OCI-LY3 (cell line): Measurements from ENCODE around the gene RBMS3.

ENCODE experiments used
- H2AFZ ChIP-seq: fragments of 200-600, 300-600 bp; shearing (Covaris generic); 2 replicates; pipeline ENCODE4 v1.6.0; 2014; ENCODE audit warnings: antibody characterized with exemption, low read depth, low read length
- H3K27ac ChIP-seq: fragments of 200-600, 300-600 bp; sonication (generic); 2 replicates; pipeline ENCODE4 v1.5.1; 2014; ENCODE audit warnings: mild to moderate bottlenecking, low read length, moderate library complexity, mixed read lengths
- H3K27me3 ChIP-seq: fragments of 200-600, 300-600 bp; sonication (generic); 2 replicates; pipeline ENCODE4 v1.6.1; 2014; ENCODE audit warnings: low read depth, low read length, mixed read lengths
- H3K36me3 ChIP-seq: fragments of 200-600, 300-600 bp; sonication (generic); replicated peaks from 2 replicates; pipeline ENCODE3; 2014; ENCODE audit warnings: low read depth, low read length, mixed read lengths
- H3K4me1 ChIP-seq: fragments of 300-600, 200-600 bp; sonication (generic); 2 replicates; pipeline ENCODE4 v1.6.1; 2014; ENCODE audit warnings: low read length, mixed read lengths
- H3K4me2 ChIP-seq: fragments of 200-600, 300-600 bp; sonication (generic); 2 replicates; pipeline ENCODE4 v1.6.1; 2014; ENCODE audit warnings: low read length, mixed read lengths
- H3K4me3 ChIP-seq: fragments of 300-600, 200-600 bp; sonication (generic); 2 replicates; pipeline ENCODE4 v1.5.1; 2014; ENCODE audit warnings: antibody characterized with exemption, mild to moderate bottlenecking, low read length, moderate library complexity
- H3K79me2 ChIP-seq: fragments of 300-600, 200-600 bp; shearing (Covaris generic); 2 replicates; pipeline ENCODE4 v1.6.1; 2014; ENCODE audit warnings: mild to moderate bottlenecking, low read length, mixed read lengths
- H3K9ac ChIP-seq: fragments of 300-600, 200-600 bp; shearing (Covaris generic); 2 replicates; pipeline ENCODE4 v1.6.0; 2014; ENCODE audit warnings: mild to moderate bottlenecking, low read length, moderate library complexity
- H3K9me3 ChIP-seq: fragments of 200-600, 300-600 bp; shearing (Covaris generic); 2 replicates; pipeline ENCODE4 v1.6.1; 2014; ENCODE audit warnings: low read length, mixed read lengths; ENCODE audit not compliant: insufficient read depth
- H4K20me1 ChIP-seq: fragments of 200-600, 300-600 bp; sonication (generic); 2 replicates; pipeline ENCODE4 v1.6.1; 2016; ENCODE audit warnings: low read length, mixed read lengths; ENCODE audit not compliant: insufficient read depth
- EZH2phosphoT487 ChIP-seq: fragments of 200-600 bp; shearing (Covaris generic); IDR thresholded peaks from 2 replicates; pipeline ENCODE4 v1.6.1; 2018; ENCODE audit warnings: antibody characterized with exemption, mixed run types, low read depth
- TF ChIP-seq, protein P1 (sequence below): fragments of 200-600, 300-600 bp; sonication (generic); IDR thresholded peaks from 2 replicates; pipeline ENCODE4 v1.5.1; 2014; ENCODE audit warnings: antibody characterized with exemption, low read length, low read depth

Gene RBMS3

DNA sequence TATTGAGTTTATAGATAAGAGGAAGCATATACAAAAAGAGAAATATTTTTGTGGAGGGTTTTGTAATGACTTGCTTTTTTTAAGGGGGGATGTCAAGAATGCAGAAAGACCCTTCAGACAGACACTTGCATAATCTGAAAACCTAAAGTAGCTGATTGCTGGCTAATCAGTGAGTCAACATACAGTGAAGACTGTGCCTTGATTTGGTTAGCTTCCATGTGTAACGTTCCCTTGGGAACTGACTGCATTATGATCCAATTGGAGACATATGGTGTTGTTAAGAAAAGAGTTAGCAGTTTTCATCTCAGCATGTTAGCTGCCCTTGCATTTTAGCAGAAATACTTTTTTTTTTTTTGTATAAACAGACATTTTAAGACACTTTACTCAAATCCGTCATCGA is 483.2 kb downstream of the RBMS3 start:
- Histone ChIP-seq H4K20me1 (no peaks in the 10 kb centered on the region), H3K9me3 (no peaks in the 10 kb centered on the region), H3K36me3 (no peaks in the 10 kb centered on the region), H3K4me2 (peak overlapping the region; percentile 50), H3K4me1 (peaks cover 60% of the 10 kb centered on the region), H3K79me2 (no peaks in the 10 kb centered on the region), H3K27me3 (no peaks in the 10 kb centered on the region), H3K9ac (peak overlapping the region; percentile 7; the same call in 1 of the 2 replicates), H3K27ac (peak overlapping the region; percentile 93; the same call in 1 of the 2 replicates), H3K4me3 (peak overlapping the region; percentile 3), H2AFZ (no peak overlapping the region)
- TF ChIP-seq, protein P1, sequence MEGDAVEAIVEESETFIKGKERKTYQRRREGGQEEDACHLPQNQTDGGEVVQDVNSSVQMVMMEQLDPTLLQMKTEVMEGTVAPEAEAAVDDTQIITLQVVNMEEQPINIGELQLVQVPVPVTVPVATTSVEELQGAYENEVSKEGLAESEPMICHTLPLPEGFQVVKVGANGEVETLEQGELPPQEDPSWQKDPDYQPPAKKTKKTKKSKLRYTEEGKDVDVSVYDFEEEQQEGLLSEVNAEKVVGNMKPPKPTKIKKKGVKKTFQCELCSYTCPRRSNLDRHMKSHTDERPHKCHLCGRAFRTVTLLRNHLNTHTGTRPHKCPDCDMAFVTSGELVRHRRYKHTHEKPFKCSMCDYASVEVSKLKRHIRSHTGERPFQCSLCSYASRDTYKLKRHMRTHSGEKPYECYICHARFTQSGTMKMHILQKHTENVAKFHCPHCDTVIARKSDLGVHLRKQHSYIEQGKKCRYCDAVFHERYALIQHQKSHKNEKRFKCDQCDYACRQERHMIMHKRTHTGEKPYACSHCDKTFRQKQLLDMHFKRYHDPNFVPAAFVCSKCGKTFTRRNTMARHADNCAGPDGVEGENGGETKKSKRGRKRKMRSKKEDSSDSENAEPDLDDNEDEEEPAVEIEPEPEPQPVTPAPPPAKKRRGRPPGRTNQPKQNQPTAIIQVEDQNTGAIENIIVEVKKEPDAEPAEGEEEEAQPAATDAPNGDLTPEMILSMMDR: no peak
- TF ChIP-seq EZH2phosphoT487: no peak

DNA sequence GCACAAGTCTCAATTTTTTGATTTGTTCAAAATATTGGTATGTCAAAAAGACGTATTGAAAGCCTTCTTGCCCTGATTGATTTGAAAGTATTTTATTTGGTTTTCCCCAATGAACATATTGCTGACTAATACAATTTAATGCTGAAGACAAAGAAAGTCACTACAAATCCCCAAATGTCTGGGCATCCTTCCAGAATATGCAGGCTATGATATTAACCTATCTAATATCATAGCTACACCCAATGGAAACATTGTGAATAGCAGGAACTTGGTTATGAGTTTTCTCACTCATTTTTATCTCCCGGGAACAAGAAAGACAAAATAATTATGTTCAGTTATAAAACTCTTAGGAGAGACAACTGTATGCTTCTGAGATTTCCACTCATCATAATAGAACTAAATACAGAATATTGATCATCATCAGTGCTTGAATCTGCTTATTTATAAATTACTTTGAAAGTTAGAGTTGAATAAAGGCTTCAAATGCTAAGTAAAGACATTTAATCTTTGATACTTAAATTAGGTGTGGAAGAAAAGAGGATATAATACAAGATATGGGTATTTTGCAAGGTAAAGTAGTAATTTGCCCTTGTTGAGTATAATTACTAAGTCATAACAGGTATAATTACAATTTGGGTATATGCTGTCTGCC is 483.9 kb downstream of the RBMS3 start:
- Histone ChIP-seq H3K27ac (no peak overlapping the region), H3K4me2 (peak overlapping the region; percentile 50; the same call in 1 of the 2 replicates), H2AFZ (no peak overlapping the region), H3K9ac (no peak overlapping the region), H3K27me3 (no peaks in the 10 kb centered on the region), H3K4me3 (no peak overlapping the region), H4K20me1 (no peaks in the 10 kb centered on the region), H3K4me1 (peaks cover 53% of the 10 kb centered on the region), H3K79me2 (no peaks in the 10 kb centered on the region), H3K36me3 (no peaks in the 10 kb centered on the region), H3K9me3 (no peaks in the 10 kb centered on the region)
- no peak for TF ChIP-seq EZH2phosphoT487
- TF ChIP-seq, protein P1: peak; percentile 90

GRCh38 chr3:29771602-29772001 is 490.7 kb downstream of the RBMS3 start:
- Histone ChIP-seq H3K36me3 (no peaks in the 10 kb centered on the region), H3K79me2 (no peaks in the 10 kb centered on the region)
- TF ChIP-seq, protein P1: no peak
- TF ChIP-seq EZH2phosphoT487: no peak

GRCh38 chr3:29772436-29772835 is 491.6 kb downstream of the RBMS3 start:
- Histone ChIP-seq H3K79me2 (no peaks in the 10 kb centered on the region), H3K4me2 (peak overlapping the region; percentile 2; the same call in 1 of the 2 replicates), H3K4me3 (no peak overlapping the region), H4K20me1 (no peaks in the 10 kb centered on the region), H3K36me3 (no peaks in the 10 kb centered on the region), H3K27me3 (no peaks in the 10 kb centered on the region), H3K9ac (no peak overlapping the region), H3K27ac (no peak overlapping the region), H2AFZ (0 out of 2 replicates have a peak overlapping the region, but pooled peaks have one; percentile 8), H3K9me3 (no peaks in the 10 kb centered on the region), H3K4me1 (peaks cover 4% of the 10 kb centered on the region; the same call in 1 of the 2 replicates)
- no peak for TF ChIP-seq EZH2phosphoT487
- TF ChIP-seq, protein P1: no peak

More at GRCh38 chr3:29771602-29772001, 490.7 kb downstream of the RBMS3 start:
- no peaks in the 10 kb centered on the region for H3K27me3 ChIP-seq
- peaks cover 4% of the 10 kb centered on the region; the same call in 1 of the 2 replicates for H3K4me1 ChIP-seq
- H3K4me2 ChIP-seq: no peak overlapping the region
- no peak overlapping the region for H2AFZ ChIP-seq
- no peak overlapping the region for H3K9ac ChIP-seq
- no peaks in the 10 kb centered on the region for H3K9me3 ChIP-seq
- H4K20me1 ChIP-seq: no peaks in the 10 kb centered on the region
- H3K4me3 ChIP-seq: no peak overlapping the region
- H3K27ac ChIP-seq: no peak overlapping the region
